HCT116 (cell line): ENCODE measurements around the gene PHF13. TPM values are rescaled to one million over a fixed set of nuclear protein-coding genes. Genes with fewer than 3 reads are reported as not detected.

Source experiments
- ATAC-seq: fragments of 200-7000 bp; cut with Tn5 transposase; 2 replicates; pipeline ENCODE4 v1.9.1; 2020; ENCODE audit warnings: mild to moderate bottlenecking, moderate library complexity
- BruUV-seq: library from RNA; stranded (reverse); fragments of 400-500 nt; replicated peaks from 2 replicates; lab custom pipeline; 2021; lab: Mats Ljungman, UMichigan
- CTCF ChIA-PET: fragments of 300-600 bp; sonication (Branson Sonifier 250); formaldehyde crosslinking; loops from one replicate; lab custom pipeline; 2021; ENCODE audit warnings: antibody characterized with exemption; lab: Charles Lee
- POLR2A ChIA-PET: fragments of 300-600, 350-600 bp; sonication (Branson Sonifier 250); formaldehyde crosslinking; loops from one replicate; lab custom pipeline; 2021; ENCODE audit warnings: antibody characterized with exemption; lab: Charles Lee
- RAD21 ChIA-PET, 2 experiments: fragments of 300-600 bp; sonication (Branson Sonifier 250); formaldehyde crosslinking; loops; one replicate each; lab custom pipeline; 2023; ENCODE audit warnings: low total read pairs in 2 of 2; ENCODE audit not compliant: uncharacterized antibody in 2 of 2, unreplicated experiment in 2 of 2, low non-redundant PET in 1 of 2; lab: Charles Lee
- DNase-seq: peaks from one replicate; pipeline ENCODE4 v3.0.0-alpha.2; 2010; ENCODE audit warnings: low read depth, low spot score
- H2AFZ ChIP-seq: fragments of 200-600 bp; shearing (Covaris generic), sonication (generic); 2 replicates; pipeline ENCODE4 v1.6.1; 2017; ENCODE audit warnings: low read depth, mixed run types, mixed read lengths, antibody characterized with exemption, low read length; ENCODE audit not compliant: poor library complexity, severe bottlenecking
- H3K27ac ChIP-seq: 2 replicates; pipeline ENCODE4 v1.5.1; 2012; ENCODE audit warnings: low read depth, low read length
- H3K27me3 ChIP-seq: fragments of 200-600 bp; sonication (generic); 2 replicates; pipeline ENCODE4 v1.6.1; 2016; ENCODE audit warnings: mixed run types, low read length, mixed read lengths; ENCODE audit not compliant: insufficient read depth
- H3K36me3 ChIP-seq, 2 experiments: fragments of 200-500 bp in 1 of 2; fragments of 200-600 bp in 1 of 2; sonication (Bioruptor generic) in 1 of 2; sonication (generic) in 1 of 2; 2 replicates each; pipeline versions ENCODE4 v1.5.1 to v1.6.1; 2014 to 2016; ENCODE audit warnings: low read length in 2 of 2, inconsistent platforms in 1 of 2, mixed read lengths in 1 of 2, mixed run types in 1 of 2; ENCODE audit not compliant: insufficient read depth in 2 of 2, control insufficient read depth in 1 of 2
- H3K4me1 ChIP-seq, 2 experiments: fragments of 200-600 bp in 1 of 2; sonication (generic) in 1 of 2; 2 replicates each; pipeline versions ENCODE4 v1.5.1 to v1.6.1; 2012 to 2017; ENCODE audit warnings: low read length in 2 of 2, inconsistent platforms in 1 of 2, mild to moderate bottlenecking in 1 of 2, mixed read lengths in 1 of 2, mixed run types in 1 of 2, moderate library complexity in 1 of 2; ENCODE audit not compliant: insufficient read depth in 2 of 2, control insufficient read depth in 1 of 2
- H3K4me2 ChIP-seq: fragments of 200-600 bp; sonication (generic); 2 replicates; pipeline ENCODE4 v1.6.1; 2017; ENCODE audit warnings: mixed run types, low read length, mixed read lengths
- H3K4me3 ChIP-seq, 2 experiments: fragments of 200-600 bp in 1 of 2; sonication (generic) in 1 of 2; replicated peaks in 1 of 2; 2 replicates each; pipeline ENCODE4 v1.5.1; 2011 to 2016; ENCODE audit warnings: low read length in 2 of 2, control low read depth in 1 of 2, low read depth in 1 of 2, mild to moderate bottlenecking in 1 of 2, mixed read lengths in 1 of 2, mixed run types in 1 of 2
- H3K79me2 ChIP-seq: fragments of 200-600 bp; sonication (generic); 2 replicates; pipeline ENCODE4 v1.6.1; 2017; ENCODE audit warnings: mild to moderate bottlenecking, mixed run types, low read length, moderate library complexity, mixed read lengths; ENCODE audit not compliant: insufficient read depth
- H3K9ac ChIP-seq: fragments of 200-600 bp; sonication (generic); 2 replicates; pipeline ENCODE4 v1.6.1; 2016; ENCODE audit warnings: low read length, mixed read lengths
- H3K9me2 ChIP-seq: fragments of 200-600 bp; sonication (generic), shearing (Covaris generic); 2 replicates; pipeline ENCODE4 v1.6.1; 2017; ENCODE audit warnings: mixed run types, mild to moderate bottlenecking, moderate library complexity; ENCODE audit not compliant: insufficient read depth
- H3K9me3 ChIP-seq, 2 experiments: fragments of 200-500 bp in 1 of 2; fragments of 200-600 bp in 1 of 2; sonication (Bioruptor generic) in 1 of 2; sonication (generic) in 1 of 2; 2 replicates each; pipeline ENCODE4 v1.6.1; 2014 to 2017; ENCODE audit warnings: low read length in 2 of 2, mixed read lengths in 2 of 2, inconsistent platforms in 1 of 2, low read depth in 1 of 2, mild to moderate bottlenecking in 1 of 2, mixed run types in 1 of 2, moderate library complexity in 1 of 2; ENCODE audit not compliant: control insufficient read depth in 1 of 2, insufficient read depth in 1 of 2
- H4K20me1 ChIP-seq: fragments of 200-600 bp; sonication (generic), shearing (Covaris generic); 2 replicates; pipeline ENCODE4 v1.6.1; 2017; ENCODE audit warnings: mixed run types, mild to moderate bottlenecking, moderate library complexity; ENCODE audit not compliant: insufficient read depth
- ELF1 ChIP-seq: IDR thresholded peaks from 2 replicates; pipeline ENCODE4 v1.6.1; 2012; ENCODE audit warnings: low read depth, borderline replicate concordance
- FOSL1 ChIP-seq: IDR thresholded peaks from 2 replicates; pipeline ENCODE4 v1.6.1; 2012; ENCODE audit warnings: low read depth
- POLR2A ChIP-seq: IDR thresholded peaks from 2 replicates; pipeline ENCODE4 v1.7.0; 2011; ENCODE audit warnings: borderline replicate concordance; ENCODE audit not compliant: insufficient read depth, insufficient read length; ENCODE audit errors: extremely low read depth
- RAD21 ChIP-seq: IDR thresholded peaks from 2 replicates; pipeline ENCODE4 v1.6.1; 2012; ENCODE audit warnings: low read depth, mild to moderate bottlenecking
- SP1 ChIP-seq: IDR thresholded peaks from 2 replicates; pipeline ENCODE4 v1.6.1; 2012; ENCODE audit warnings: low read depth
- YY1 ChIP-seq: IDR thresholded peaks from 2 replicates; pipeline ENCODE4 v1.6.1; 2011; ENCODE audit warnings: low read length, low read depth, moderate library complexity, mild to moderate bottlenecking; ENCODE audit not compliant: insufficient replicate concordance; ENCODE audit errors: extremely low read depth
- ZFX ChIP-seq: fragments of 450-650 bp; IDR thresholded peaks from 2 replicates; pipeline ENCODE4 v1.6.1; 2017
- ZNF274 ChIP-seq: fragments of 200-500 bp; sonication (Bioruptor generic); IDR thresholded peaks from 2 replicates; pipeline ENCODE4 v1.6.1; 2014; ENCODE audit warnings: mild to moderate bottlenecking, low read depth, low read length, inconsistent platforms
- intact Hi-C: fragments of 100-400 bp; cut with micrococcal nuclease; formaldehyde crosslinking; loops from 2 replicates; pipeline ENCODE4 v1.10.0; 2022
- total RNA-seq: library from RNA; stranded (reverse); gene quantifications from one replicate; pipeline ENCODE4 v1.2.1, GENCODE V29; 2021; ENCODE audit not compliant: unreplicated experiment
- TF ChIP-seq, protein P1 (sequence below): IDR thresholded peaks from 2 replicates; pipeline ENCODE4 v1.6.1; 2012; ENCODE audit warnings: low read depth
- TF ChIP-seq, protein P2 (sequence below): IDR thresholded peaks from 2 replicates; pipeline ENCODE4 v1.6.1; 2012

The PHF13 gene
- total RNA-seq, 1 experiment from 2014 or later, result 25.8 TPM

DNA sequence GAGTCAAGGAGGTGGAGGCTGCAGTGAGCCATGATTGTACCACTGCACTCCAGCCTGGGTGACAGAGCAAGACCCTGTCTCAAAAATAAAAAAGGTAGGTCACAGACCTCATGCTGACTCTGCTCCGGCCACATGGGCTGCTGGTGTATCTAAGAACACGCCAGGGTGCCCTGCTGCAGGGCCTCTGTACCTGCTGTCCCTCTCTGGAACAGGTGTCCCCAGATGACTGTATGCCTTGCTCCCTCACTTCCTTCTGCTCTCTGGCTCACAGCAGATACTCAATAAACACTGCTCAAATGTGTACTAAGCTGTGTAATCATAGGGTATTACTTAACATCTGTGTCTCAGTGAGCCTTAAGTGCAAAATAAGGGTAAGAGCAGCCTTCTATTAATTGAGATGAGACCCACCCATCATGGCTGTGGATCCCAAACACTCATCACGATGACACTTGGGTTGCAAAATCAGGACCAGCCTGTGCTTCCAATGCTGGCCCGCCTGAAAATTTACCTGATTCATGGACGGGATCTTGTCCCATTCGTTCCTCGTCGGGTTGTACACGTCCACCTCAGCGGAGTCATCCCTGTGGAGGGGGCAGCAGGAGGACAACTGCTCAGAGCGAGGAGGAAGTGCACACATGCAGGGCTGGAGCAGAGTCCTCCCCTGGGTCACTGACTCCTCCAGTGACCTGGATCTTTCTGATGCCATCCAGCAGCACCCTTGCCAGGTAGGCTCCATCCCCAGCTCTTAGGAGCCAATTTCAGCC lies 18.4 kb upstream of the PHF13 start:
- H3K27ac ChIP-seq, result no peak overlapping the region
- peaks cover 23 to 84% of the 10 kb centered on the region in 2 experiments; a peak in 3 of 4 replicates for H3K36me3 ChIP-seq
- ATAC-seq (no peak), DNase-seq (no peak)
- intact Hi-C loops, result no loop called here
- H3K79me2 ChIP-seq, result peaks cover 77% of the 10 kb centered on the region
- no peak overlapping the region for H2AFZ ChIP-seq
- no peak overlapping the region for H3K9ac ChIP-seq
- ChIA-PET CTCF (no interaction called here), POLR2A (no interaction called here), RAD21 (no interaction called here)
- H3K4me2 ChIP-seq, result no peak overlapping the region
- peaks cover under 1 to 5% of the 10 kb centered on the region in 2 experiments; a peak in 3 of 4 replicates for H3K4me1 ChIP-seq
- no peaks in the 10 kb centered on the region for H3K27me3 ChIP-seq
- no peaks in the 10 kb centered on the region for H3K9me3 ChIP-seq
- no TSS peak for BruUV-seq
- H4K20me1 ChIP-seq, result peaks cover 9% of the 10 kb centered on the region; the same call in 1 of the 2 replicates
- H3K4me3 ChIP-seq, result no peak overlapping the region
- H3K9me2 ChIP-seq, result no peaks in the 10 kb centered on the region
- TF ChIP-seq POLR2A (no peak), ELF1 (no peak)
- TF ChIP-seq, all 23 proteins: peak for 0

DNA sequence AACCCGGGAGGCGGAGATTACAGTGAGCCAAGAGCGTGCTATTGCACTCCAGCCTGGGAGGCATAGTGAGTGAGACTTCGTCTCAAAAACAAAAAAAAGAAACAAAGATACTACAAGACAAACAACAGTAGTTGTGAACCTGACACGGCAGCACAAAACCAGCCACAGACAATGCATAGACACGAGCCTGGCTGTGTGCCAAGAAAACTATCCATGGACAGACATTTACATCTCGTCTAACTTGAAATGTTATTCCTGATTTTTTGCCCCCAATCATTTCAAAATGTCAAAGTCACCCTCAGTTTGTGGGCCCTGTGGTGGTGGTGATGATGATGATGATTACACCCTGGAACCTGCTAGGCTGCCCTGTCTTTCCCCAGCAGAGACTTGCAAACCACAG lies 17.2 kb upstream of the PHF13 start:
- no peak overlapping the region for H2AFZ ChIP-seq
- H3K4me2 ChIP-seq, result no peak overlapping the region
- H3K27ac ChIP-seq, result no peak overlapping the region
- no peaks in the 10 kb centered on the region for H3K27me3 ChIP-seq
- DNase-seq, result no peak
- peaks cover 8 to 14% of the 10 kb centered on the region in 2 experiments for H3K4me1 ChIP-seq
- H3K4me3 ChIP-seq, result no peak overlapping the region
- H3K36me3 ChIP-seq, result peaks cover 22 to 80% of the 10 kb centered on the region in 2 experiments; a peak in 3 of 4 replicates
- no peak for ATAC-seq
- RAD21 ChIA-PET, result no interaction called here
- H3K79me2 ChIP-seq, result peaks cover 89% of the 10 kb centered on the region
- BruUV-seq, result no TSS peak
- no peaks in the 10 kb centered on the region for H3K9me2 ChIP-seq
- intact Hi-C loops, result no loop called here
- CTCF ChIA-PET, result no interaction called here
- no peak overlapping the region for H3K9ac ChIP-seq
- POLR2A ChIA-PET, result no interaction called here
- TF ChIP-seq YY1 (no peak), SP1 (no peak), POLR2A (no peak), ZNF274 (no peak), FOSL1 (no peak), RAD21 (no peak), ELF1 (no peak), ZFX (no peak)
- TF ChIP-seq, protein P1, sequence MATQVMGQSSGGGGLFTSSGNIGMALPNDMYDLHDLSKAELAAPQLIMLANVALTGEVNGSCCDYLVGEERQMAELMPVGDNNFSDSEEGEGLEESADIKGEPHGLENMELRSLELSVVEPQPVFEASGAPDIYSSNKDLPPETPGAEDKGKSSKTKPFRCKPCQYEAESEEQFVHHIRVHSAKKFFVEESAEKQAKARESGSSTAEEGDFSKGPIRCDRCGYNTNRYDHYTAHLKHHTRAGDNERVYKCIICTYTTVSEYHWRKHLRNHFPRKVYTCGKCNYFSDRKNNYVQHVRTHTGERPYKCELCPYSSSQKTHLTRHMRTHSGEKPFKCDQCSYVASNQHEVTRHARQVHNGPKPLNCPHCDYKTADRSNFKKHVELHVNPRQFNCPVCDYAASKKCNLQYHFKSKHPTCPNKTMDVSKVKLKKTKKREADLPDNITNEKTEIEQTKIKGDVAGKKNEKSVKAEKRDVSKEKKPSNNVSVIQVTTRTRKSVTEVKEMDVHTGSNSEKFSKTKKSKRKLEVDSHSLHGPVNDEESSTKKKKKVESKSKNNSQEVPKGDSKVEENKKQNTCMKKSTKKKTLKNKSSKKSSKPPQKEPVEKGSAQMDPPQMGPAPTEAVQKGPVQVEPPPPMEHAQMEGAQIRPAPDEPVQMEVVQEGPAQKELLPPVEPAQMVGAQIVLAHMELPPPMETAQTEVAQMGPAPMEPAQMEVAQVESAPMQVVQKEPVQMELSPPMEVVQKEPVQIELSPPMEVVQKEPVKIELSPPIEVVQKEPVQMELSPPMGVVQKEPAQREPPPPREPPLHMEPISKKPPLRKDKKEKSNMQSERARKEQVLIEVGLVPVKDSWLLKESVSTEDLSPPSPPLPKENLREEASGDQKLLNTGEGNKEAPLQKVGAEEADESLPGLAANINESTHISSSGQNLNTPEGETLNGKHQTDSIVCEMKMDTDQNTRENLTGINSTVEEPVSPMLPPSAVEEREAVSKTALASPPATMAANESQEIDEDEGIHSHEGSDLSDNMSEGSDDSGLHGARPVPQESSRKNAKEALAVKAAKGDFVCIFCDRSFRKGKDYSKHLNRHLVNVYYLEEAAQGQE, result no peak
- TF ChIP-seq, protein P2, sequence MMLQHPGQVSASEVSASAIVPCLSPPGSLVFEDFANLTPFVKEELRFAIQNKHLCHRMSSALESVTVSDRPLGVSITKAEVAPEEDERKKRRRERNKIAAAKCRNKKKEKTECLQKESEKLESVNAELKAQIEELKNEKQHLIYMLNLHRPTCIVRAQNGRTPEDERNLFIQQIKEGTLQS, result no peak
- H4K20me1 ChIP-seq, result peaks cover 14% of the 10 kb centered on the region; the same call in 1 of the 2 replicates
- H3K9me3 ChIP-seq, result no peaks in the 10 kb centered on the region
